SK-N-SH (cell line): Measurements from ENCODE around the gene RAB26. TPM values are rescaled to one million over a fixed set of nuclear protein-coding genes. Genes with fewer than 3 reads are reported as not detected.

Source experiments
- CTCF ChIA-PET: fragments of 300-600, 350-600 bp; formaldehyde crosslinking; extraction: SDS; loops from one replicate; lab custom pipeline; 2021; lab: Yijun Ruan, JAX
- POLR2A ChIA-PET: fragments of 350-600 bp; sonication (Branson Sonifier 250); formaldehyde crosslinking; extraction: SDS; loops from one replicate; lab custom pipeline; 2020; ENCODE audit warnings: antibody characterized with exemption, inconsistent platforms; lab: Yijun Ruan, JAX
- DNase-seq: peaks from one replicate; pipeline ENCODE4 v3.0.0; 2012
- H2AFZ ChIP-seq: fragments of 200-600 bp; sonication (generic); 2 replicates; pipeline ENCODE4 v1.8.1; 2016; ENCODE audit warnings: antibody characterized with exemption, mild to moderate bottlenecking, low read depth
- H3F3A ChIP-seq: fragments of 200-600 bp; sonication (generic); replicated peaks from 2 replicates; pipeline ENCODE3; 2016; ENCODE audit warnings: antibody characterized with exemption, mild to moderate bottlenecking; ENCODE audit not compliant: insufficient read depth
- H3K27ac ChIP-seq, 2 experiments: fragments of 200-500 bp in 1 of 2; fragments of 200-600 bp in 1 of 2; sonication (Bioruptor generic) in 1 of 2; sonication (generic), shearing (Covaris generic) in 1 of 2; 2 replicates each; pipeline versions ENCODE4 v1.5.1 to v1.6.1; 2014 to 2016; ENCODE audit warnings: low read depth in 2 of 2, inconsistent platforms in 1 of 2, low read length in 1 of 2, mild to moderate bottlenecking in 1 of 2, mixed read lengths in 1 of 2
- H3K27me3 ChIP-seq: fragments of 200-600 bp; sonication (generic), shearing (Covaris generic); 2 replicates; pipeline ENCODE4 v1.6.1; 2016; ENCODE audit warnings: mixed run types; ENCODE audit not compliant: insufficient read depth
- H3K36me3 ChIP-seq, 2 experiments: fragments of 200-500 bp in 1 of 2; fragments of 200-600 bp in 1 of 2; sonication (Bioruptor generic) in 1 of 2; sonication (generic) in 1 of 2; replicated peaks in 1 of 2; 2 replicates each; pipeline versions ENCODE3 to v1.5.1; 2014 to 2016; ENCODE audit warnings: low read length in 1 of 2, mild to moderate bottlenecking in 1 of 2; ENCODE audit not compliant: insufficient read depth in 2 of 2, control insufficient read depth in 1 of 2
- H3K4me1 ChIP-seq, 2 experiments: fragments of 200-500 bp in 1 of 2; fragments of 200-600 bp in 1 of 2; sonication (Bioruptor generic) in 1 of 2; sonication (generic), shearing (Covaris generic) in 1 of 2; 2 replicates each; pipeline versions ENCODE4 v1.5.1 to v1.6.1; 2014 to 2016; ENCODE audit warnings: low read depth in 1 of 2, low read length in 1 of 2, mixed run types in 1 of 2; ENCODE audit not compliant: insufficient read depth in 2 of 2, control insufficient read depth in 1 of 2
- H3K4me2 ChIP-seq: fragments of 200-600 bp; sonication (generic), shearing (Covaris generic); 2 replicates; pipeline ENCODE4 v1.6.1; 2017; ENCODE audit warnings: mixed run types
- H3K4me3 ChIP-seq, 2 experiments: fragments of 200-500 bp in 1 of 2; fragments of 200-600 bp in 1 of 2; sonication (Bioruptor generic) in 1 of 2; sonication (generic), shearing (Covaris generic) in 1 of 2; 2 replicates each; pipeline versions ENCODE4 v1.5.1 to v1.8.1; 2014 to 2016; ENCODE audit warnings: low read depth in 2 of 2, inconsistent platforms in 1 of 2, low read length in 1 of 2, mild to moderate bottlenecking in 1 of 2, mixed read lengths in 1 of 2, moderate library complexity in 1 of 2
- H3K79me2 ChIP-seq: fragments of 200-600 bp; sonication (generic); 2 replicates; pipeline ENCODE4 v1.8.1; 2017; ENCODE audit warnings: mild to moderate bottlenecking; ENCODE audit not compliant: insufficient read depth
- H3K9ac ChIP-seq: fragments of 200-600 bp; sonication (generic); 2 replicates; pipeline ENCODE4 v1.6.1; 2017; ENCODE audit warnings: mixed run types
- H3K9me2 ChIP-seq: fragments of 200-600 bp; sonication (generic); 2 replicates; pipeline ENCODE4 v1.6.1; 2017; ENCODE audit warnings: mixed run types
- H3K9me3 ChIP-seq: fragments of 200-600 bp; sonication (generic); 2 replicates; pipeline ENCODE4 v1.6.1; 2017; ENCODE audit warnings: mixed run types, mild to moderate bottlenecking, moderate library complexity
- H4K20me1 ChIP-seq: fragments of 200-600 bp; sonication (generic); 2 replicates; pipeline ENCODE4 v1.6.1; 2017; ENCODE audit warnings: mild to moderate bottlenecking, mixed run types; ENCODE audit not compliant: insufficient read depth
- CTCF ChIP-seq: fragments of 200-600 bp; sonication (generic); IDR thresholded peaks from 2 replicates; pipeline ENCODE4 v1.6.1; 2017; ENCODE audit warnings: antibody characterized with exemption, mild to moderate bottlenecking, moderate library complexity
- ELF1 ChIP-seq: IDR thresholded peaks from 2 replicates; pipeline ENCODE4 v1.4.0; 2012
- EP300 ChIP-seq, 2 experiments: IDR thresholded peaks; 2 replicates each; pipeline versions ENCODE4 v1.4.0 to v1.6.1; 2012; ENCODE audit warnings: borderline replicate concordance in 1 of 2, low read depth in 1 of 2, low read length in 1 of 2
- EZH2phosphoT487 ChIP-seq: fragments of 200-600 bp; sonication (generic); IDR thresholded peaks from 2 replicates; pipeline ENCODE4 v1.6.1; 2017; ENCODE audit warnings: low read depth, mixed run types, mild to moderate bottlenecking, antibody characterized with exemption, moderate library complexity, borderline replicate concordance
- FOXJ3 ChIP-seq: sonication (generic); formaldehyde crosslinking; IDR thresholded peaks from 2 replicates; pipeline ENCODE4 v1.5.1; 2020; ENCODE audit warnings: mild to moderate bottlenecking, missing genetic modification reagents
- JUND ChIP-seq: IDR thresholded peaks from 2 replicates; pipeline ENCODE4 v1.4.0; 2012
- NFIC ChIP-seq: IDR thresholded peaks from 2 replicates; pipeline ENCODE4 v1.4.0; 2012; ENCODE audit warnings: borderline replicate concordance
- NRF1 ChIP-seq: IDR thresholded peaks from 2 replicates; pipeline ENCODE4 v1.6.1; 2012; ENCODE audit warnings: low read depth, mild to moderate bottlenecking, low read length
- REST ChIP-seq: IDR thresholded peaks from 2 replicates; pipeline ENCODE4 v1.6.1; 2012; ENCODE audit warnings: mild to moderate bottlenecking, low read depth, low read length, moderate library complexity
- RXRA ChIP-seq: IDR thresholded peaks from 2 replicates; pipeline ENCODE4 v1.4.0; 2012; ENCODE audit warnings: low read depth, mild to moderate bottlenecking, borderline replicate concordance
- SIN3A ChIP-seq: IDR thresholded peaks from 2 replicates; pipeline ENCODE4 v1.6.1; 2012; ENCODE audit warnings: low read depth, mild to moderate bottlenecking, low read length, moderate library complexity, borderline replicate concordance
- SMC3 ChIP-seq: IDR thresholded peaks from 2 replicates; pipeline ENCODE4 v1.6.1; 2012; ENCODE audit warnings: low read depth, low read length, improper control_type of control experiment
- TCF12 ChIP-seq: IDR thresholded peaks from 2 replicates; pipeline ENCODE4 v1.4.0; 2012
- USF1 ChIP-seq: IDR thresholded peaks from 2 replicates; pipeline ENCODE4 v1.4.0; 2012; ENCODE audit warnings: low read depth, borderline replicate concordance
- WGBS: methylation state at CpG from one replicate; pipeline ENCODE4 v1.1.6; 2017; ENCODE audit warnings: low lambda C conversion rate; 5-methylcytosine and 5-hydroxymethylcytosine counted together
- polyA plus RNA-seq, 3 experiments: library from polyadenylated mRNA; depleted of rRNA; stranded (reverse); fragments of >200 nt; gene quantifications; 2 replicates each; pipeline ENCODE4 v1.2.3, GENCODE V29; 2012

The RAB26 gene
- polyA plus RNA-seq, 1 of the 3 experiments (the other 2 are of a cell fraction): 14.3 TPM

- Histone ChIP-seq H2AFZ (no peak overlapping the region), H3K27me3 (no peaks in the 10 kb centered on the region), H3K79me2 (no peaks in the 10 kb centered on the region), H3K27ac (no peak overlapping the region), H3K9me2 (no peaks in the 10 kb centered on the region), H3K4me2 (no peak overlapping the region), H3K9me3 (no peaks in the 10 kb centered on the region), H3K4me1 (no peaks in the 10 kb centered on the region), H3K36me3 (peaks cover 0 to 76% of the 10 kb centered on the region in 2 experiments), H3F3A (no peaks in the 10 kb centered on the region), H4K20me1 (no peaks in the 10 kb centered on the region), H3K4me3 (no peak overlapping the region), H3K9ac (no peak overlapping the region)
- TF ChIP-seq TCF12 (no peak), ELF1 (no peak), CTCF (no peak), EZH2phosphoT487 (no peak), EP300 (IDR thresholded peaks at IDR 0.05; ENCODE audit: borderline replicate concordance in 1 of 2, low read depth in 1 of 2, low read length in 1 of 2) (no peak), SMC3 (no peak), SIN3A (no peak), REST (no peak), RXRA (no peak), NRF1 (no peak), JUND (no peak)
- no peak for DNase-seq
- 88% methylated on average over 3 of the region's 4 CpGs for WGBS
- ChIA-PET POLR2A (no interaction called here), CTCF (interaction anchor here (1.5 kb wide), 1 partner anchor 20 kb away, joined by 3 read pairs; no protein-coding TSS in a partner anchor)
These were observed 25.5 kb downstream of the RAB26 start for GRCh38 chr16:2173916-2174315.

GRCh38 chr16:2174396-2175131, 26.1 kb downstream of the RAB26 start:
- TF ChIP-seq SMC3 (no peak), NFIC (no peak), USF1 (no peak), EZH2phosphoT487 (no peak), TCF12 (no peak), FOXJ3 (CRISPR knock-in tag) (no peak), RXRA (no peak)
- TF ChIP-seq, all 33 proteins: peak for 0
- H3K27ac ChIP-seq: no peak overlapping the region
- H2AFZ ChIP-seq: no peak overlapping the region
- H3K36me3 ChIP-seq: peaks cover 0 to 73% of the 10 kb centered on the region in 2 experiments
- no peaks in the 10 kb centered on the region for H3F3A ChIP-seq
- no peaks in the 10 kb centered on the region for H4K20me1 ChIP-seq
- no peaks in the 10 kb centered on the region for H3K9me3 ChIP-seq
- 99% methylated on average over 13 of the region's 21 CpGs for WGBS
- no peak overlapping the region for H3K4me3 ChIP-seq
- CTCF ChIA-PET: interaction anchor here (1.5 kb wide), 1 partner anchor 20 kb away, joined by 4 read pairs; no protein-coding TSS in a partner anchor
- H3K4me1 ChIP-seq: no peaks in the 10 kb centered on the region
- no peak for DNase-seq
- no peaks in the 10 kb centered on the region for H3K9me2 ChIP-seq
- no peaks in the 10 kb centered on the region for H3K79me2 ChIP-seq
- no peak overlapping the region for H3K4me2 ChIP-seq
- H3K27me3 ChIP-seq: no peaks in the 10 kb centered on the region
- POLR2A ChIA-PET: interaction anchor here (1.4 kb wide), 1 partner anchor 12 kb away, joined by 4 read pairs; no protein-coding TSS in a partner anchor
- H3K9ac ChIP-seq: no peak overlapping the region
